Gastroesophageal sphincter (tissue), 2 donors: Measurements from ENCODE around the gene SPON1.

Experiments
- EP300 ChIP-seq: sonication (generic); formaldehyde crosslinking; IDR thresholded peaks from one replicate; pipeline ENCODE4 v1.6.1; 2017; ENCODE audit warnings: antibody characterized with exemption, mild to moderate bottlenecking
- POLR2A ChIP-seq, 2 donors: fragments of 450-650 bp; IDR thresholded peaks; one replicate each; pipeline ENCODE4 v1.6.1; 2017; ENCODE audit warnings: antibody characterized with exemption in 2 of 2, mild to moderate bottlenecking in 2 of 2, moderate library complexity in 1 of 2

DNA sequence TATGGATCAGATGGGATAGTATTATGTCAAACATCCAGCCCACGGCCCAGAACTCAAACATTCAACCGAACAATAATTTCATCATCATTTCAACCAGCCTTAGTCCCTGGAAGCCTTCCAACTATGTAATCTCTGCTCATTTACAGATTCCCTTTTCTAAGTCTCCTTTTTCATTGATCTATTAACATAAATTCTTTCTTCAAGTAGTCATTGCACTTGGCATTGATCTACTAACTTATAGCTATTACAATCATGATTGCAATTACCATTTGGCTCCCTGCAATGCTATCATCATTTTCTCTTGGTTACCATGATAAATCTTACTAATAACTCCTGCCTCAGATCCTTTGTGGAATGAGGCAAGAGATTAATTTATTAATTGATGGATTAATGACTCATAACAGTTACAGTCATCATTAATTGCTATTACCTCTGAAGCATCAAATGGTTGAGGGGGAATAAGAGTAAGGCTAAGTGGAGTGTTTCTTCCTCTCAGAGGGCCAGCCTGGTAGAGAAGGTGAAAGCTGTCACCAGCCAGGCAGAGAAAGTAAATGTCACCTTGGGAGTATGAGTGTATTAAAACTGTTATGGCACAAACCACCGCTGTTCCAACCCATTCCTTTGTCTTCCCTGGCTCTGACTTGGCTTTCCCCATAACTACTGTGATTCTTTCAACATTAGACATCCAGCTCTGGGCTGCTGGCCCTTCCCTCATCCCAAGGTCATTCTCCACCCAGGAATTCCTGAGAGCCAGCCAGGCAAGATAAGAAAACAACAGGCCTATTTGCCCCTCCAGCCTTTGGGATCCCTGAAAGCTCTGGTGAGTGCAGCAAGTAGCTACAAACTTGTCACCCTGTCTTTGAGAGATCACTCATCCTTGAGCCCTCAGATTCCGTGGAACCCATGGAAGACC, 221.8 kb downstream of the SPON1 start:
- TF ChIP-seq POLR2A (IDR thresholded peaks at IDR 0.05): no peak
- no peak for TF ChIP-seq EP300
